ENCODE data around the gene LAMA2. TPM values are rescaled to one million over a fixed set of nuclear protein-coding genes. Genes with fewer than 3 reads are reported as not detected.

LAMA2 gene
- total RNA-seq, 1 experiment from 2014 or later, result 8.2 TPM

- H3K9me3 ChIP-seq (ENCODE audit: control insufficient read depth in 1 of 2, insufficient read depth in 1 of 2, low read depth in 1 of 2, low read length in 2 of 2), result no peaks in the 10 kb centered on the region
- ATAC-seq (no peak), DNase-seq (ENCODE audit: low read depth, low spot score) (no peak)
- intact Hi-C loops (cut with micrococcal nuclease), result no loop called here
- no peak overlapping the region for H3K4me2 ChIP-seq (ENCODE audit: low read length)
- no peaks in the 10 kb centered on the region for H3K79me2 ChIP-seq (ENCODE audit: insufficient read depth, low read length)
- CTCF ChIA-PET, result no interaction called here
- H3K27ac ChIP-seq (ENCODE audit: low read depth, low read length), result no peak overlapping the region
- RAD21 ChIA-PET (ENCODE audit: low non-redundant PET in 1 of 2, low total read pairs in 2 of 2, uncharacterized antibody in 2 of 2, unreplicated experiment in 2 of 2), result no interaction called here
- H2AFZ ChIP-seq (ENCODE audit: low read depth, low read length, poor library complexity, severe bottlenecking), result no peak overlapping the region
- H4K20me1 ChIP-seq (ENCODE audit: insufficient read depth), result no peaks in the 10 kb centered on the region
- H3K4me1 ChIP-seq (ENCODE audit: control insufficient read depth in 1 of 2, insufficient read depth in 2 of 2, low read length in 2 of 2), result no peaks in the 10 kb centered on the region
- no peaks in the 10 kb centered on the region for H3K27me3 ChIP-seq (ENCODE audit: insufficient read depth, low read length)
- no peaks in the 10 kb centered on the region for H3K9me2 ChIP-seq (ENCODE audit: insufficient read depth)
- no peak for TF ChIP-seq ATF3 (IDR thresholded peaks at IDR 0.05)
- TF ChIP-seq SRF (IDR thresholded peaks at IDR 0.05; ENCODE audit: low read depth), result no peak
- TF ChIP-seq RAD21 (IDR thresholded peaks at IDR 0.05; ENCODE audit: low read depth), result no peak
- TF ChIP-seq EZH2 (IDR thresholded peaks at IDR 0.05), result no peak
- no peak for TF ChIP-seq YY1 (IDR thresholded peaks at IDR 0.05; ENCODE audit: extremely low read depth, insufficient replicate concordance, low read depth, low read length)
- TF ChIP-seq EGR1 (IDR thresholded peaks at IDR 0.05; ENCODE audit: low read depth), result no peak
- no peak for TF ChIP-seq ZFX (IDR thresholded peaks at IDR 0.05)
- no peak for TF ChIP-seq ELF1 (IDR thresholded peaks at IDR 0.05; ENCODE audit: borderline replicate concordance, low read depth)
- no peak for TF ChIP-seq ZBTB33 (IDR thresholded peaks at IDR 0.05; ENCODE audit: extremely low read depth, insufficient replicate concordance, low read length)
- TF ChIP-seq POLR2AphosphoS5 (IDR thresholded peaks at IDR 0.05; ENCODE audit: low read depth, low read length), result no peak
- TF ChIP-seq REST (IDR thresholded peaks at IDR 0.05; ENCODE audit: low read depth), result no peak
- TF ChIP-seq CEBPB (IDR thresholded peaks at IDR 0.05; ENCODE audit: low read depth), result no peak
- TF ChIP-seq POLR2A (IDR thresholded peaks at IDR 0.05; ENCODE audit: borderline replicate concordance, extremely low read depth, insufficient read depth, insufficient read length), result no peak
- TF ChIP-seq JUND (IDR thresholded peaks at IDR 0.05), result no peak
- no peak for TF ChIP-seq MAX (IDR thresholded peaks at IDR 0.05)
- no peak for TF ChIP-seq CBX3 (IDR thresholded peaks at IDR 0.05; ENCODE audit: low read depth)
- no peak for TF ChIP-seq SP1 (IDR thresholded peaks at IDR 0.05; ENCODE audit: low read depth)
- no peak for TF ChIP-seq FOSL1 (IDR thresholded peaks at IDR 0.05; ENCODE audit: low read depth)
- TF ChIP-seq CTCF (IDR thresholded peaks at IDR 0.05 in 2 of 3, conservative IDR thresholded peaks at IDR 0.05 in 1 of 3; ENCODE audit: borderline replicate concordance in 1 of 3, insufficient read depth in 1 of 3, low read depth in 2 of 3, low read length in 2 of 3), result no peak
- no TSS peak for BruUV-seq (replicated peaks)
- no peaks in the 10 kb centered on the region for H3K36me3 ChIP-seq (ENCODE audit: control insufficient read depth in 1 of 2, insufficient read depth in 2 of 2, low read length in 2 of 2)
- H3K4me3 ChIP-seq (replicated peaks in 1 of 2; ENCODE audit: low read depth in 1 of 2, low read length in 2 of 2), result no peak overlapping the region
- POLR2A ChIA-PET, result no interaction called here
- no peak overlapping the region for H3K9ac ChIP-seq (ENCODE audit: low read length)
These were observed 317.2 kb downstream of the LAMA2 start for GRCh38 chr6:129200151-129200550.
